ENCODE results near the gene AP2A2.

GRCh38 chr11:905952-906351, 19.7 kb upstream of the AP2A2 start:
- TF ChIP-seq EZH2 (IDR thresholded peaks at IDR 0.05; ENCODE audit: borderline replicate concordance, low read depth, low read length, poor library complexity, severe bottlenecking) = no peak
- TF ChIP-seq, protein P1, sequence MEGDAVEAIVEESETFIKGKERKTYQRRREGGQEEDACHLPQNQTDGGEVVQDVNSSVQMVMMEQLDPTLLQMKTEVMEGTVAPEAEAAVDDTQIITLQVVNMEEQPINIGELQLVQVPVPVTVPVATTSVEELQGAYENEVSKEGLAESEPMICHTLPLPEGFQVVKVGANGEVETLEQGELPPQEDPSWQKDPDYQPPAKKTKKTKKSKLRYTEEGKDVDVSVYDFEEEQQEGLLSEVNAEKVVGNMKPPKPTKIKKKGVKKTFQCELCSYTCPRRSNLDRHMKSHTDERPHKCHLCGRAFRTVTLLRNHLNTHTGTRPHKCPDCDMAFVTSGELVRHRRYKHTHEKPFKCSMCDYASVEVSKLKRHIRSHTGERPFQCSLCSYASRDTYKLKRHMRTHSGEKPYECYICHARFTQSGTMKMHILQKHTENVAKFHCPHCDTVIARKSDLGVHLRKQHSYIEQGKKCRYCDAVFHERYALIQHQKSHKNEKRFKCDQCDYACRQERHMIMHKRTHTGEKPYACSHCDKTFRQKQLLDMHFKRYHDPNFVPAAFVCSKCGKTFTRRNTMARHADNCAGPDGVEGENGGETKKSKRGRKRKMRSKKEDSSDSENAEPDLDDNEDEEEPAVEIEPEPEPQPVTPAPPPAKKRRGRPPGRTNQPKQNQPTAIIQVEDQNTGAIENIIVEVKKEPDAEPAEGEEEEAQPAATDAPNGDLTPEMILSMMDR (conservative IDR thresholded peaks at IDR 0.05; ENCODE audit: low read depth, low read length) = no peak
